ENCODE data around the gene PARP11. TPM values are rescaled to one million over a fixed set of nuclear protein-coding genes. Genes with fewer than 3 reads are reported as not detected.

PARP11 gene
- total and polyA plus RNA-seq, 2 donors (not counting 3 experiments of a cell fraction or from before 2014, with no cell fraction given): 3.0 to 4.9 TPM

GRCh38 chr12:3761116-3761735 lies 112.0 kb downstream of the PARP11 start:
- TF ChIP-seq POLR2AphosphoS5 (IDR thresholded peaks at IDR 0.05; ENCODE audit: insufficient read depth, low read depth, low read length) (no peak), FOS (IDR thresholded peaks at IDR 0.05; ENCODE audit: borderline replicate concordance, insufficient read depth, low read length) (no peak), EZH2 (IDR thresholded peaks at IDR 0.05; ENCODE audit: borderline replicate concordance, low read depth, low read length, severe bottlenecking) (no peak), POLR2A (IDR thresholded peaks at IDR 0.05; ENCODE audit: low read depth, low read length) (no peak), JUN (IDR thresholded peaks at IDR 0.05; ENCODE audit: borderline replicate concordance, insufficient read depth, insufficient read length, low read depth) (no peak), MYC (IDR thresholded peaks at IDR 0.05; ENCODE audit: low read depth, low read length) (no peak), GATA2 (IDR thresholded peaks at IDR 0.05; ENCODE audit: insufficient read depth, insufficient read length, low read depth, low read length) (no peak), CTCF (IDR thresholded peaks at IDR 0.05; ENCODE audit: extremely low read depth in 1 of 2, insufficient read depth in 1 of 2, low read depth in 1 of 2, low read length in 2 of 2) (no peak)
- TF ChIP-seq, protein P1, sequence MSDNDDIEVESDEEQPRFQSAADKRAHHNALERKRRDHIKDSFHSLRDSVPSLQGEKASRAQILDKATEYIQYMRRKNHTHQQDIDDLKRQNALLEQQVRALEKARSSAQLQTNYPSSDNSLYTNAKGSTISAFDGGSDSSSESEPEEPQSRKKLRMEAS (IDR thresholded peaks at IDR 0.05; ENCODE audit: insufficient read depth, insufficient read length): no peak
- Histone ChIP-seq H3K27ac (ENCODE audit: insufficient read depth, low read depth, low read length) (no peak overlapping the region), H3K36me3 (ENCODE audit: control insufficient read depth in 2 of 2, extremely low read depth in 1 of 2, insufficient read depth in 2 of 2, low read length in 2 of 2) (no peaks in the 10 kb centered on the region), H3K9me3 (replicated peaks; ENCODE audit: control insufficient read depth, insufficient read depth, low read length) (no peaks in the 10 kb centered on the region), H3K4me1 (ENCODE audit: control insufficient read depth, extremely low read depth, insufficient read depth, low read length) (no peaks in the 10 kb centered on the region), H3K27me3 (ENCODE audit: control insufficient read depth in 2 of 2, insufficient read depth in 2 of 2, low read length in 2 of 2) (peaks cover 4 to 5% of the 10 kb centered on the region in 2 experiments), H3K4me2 (ENCODE audit: insufficient read depth, low read length) (no peak overlapping the region), H3K79me2 (ENCODE audit: control insufficient read depth, insufficient read depth, low read length) (no peaks in the 10 kb centered on the region), H3K9ac (replicated peaks; ENCODE audit: extremely low read depth, insufficient read depth, low read length) (no peak overlapping the region), H3K4me3 (replicated peaks in 1 of 3; ENCODE audit: insufficient read depth in 1 of 3, low read depth in 1 of 3, low read length in 3 of 3) (no peak overlapping the region), H4K20me1 (replicated peaks; ENCODE audit: control insufficient read depth, extremely low read depth, insufficient read depth, low read length) (no peaks in the 10 kb centered on the region), H3K9me1 (replicated peaks; ENCODE audit: control insufficient read depth, extremely low read depth, insufficient read depth, low read length) (no peaks in the 10 kb centered on the region), H2AFZ (ENCODE audit: low read depth, low read length) (no peak overlapping the region)
- POLR2A ChIA-PET: no interaction called here
- no peak for FAIRE-seq
- intact Hi-C loops (cut with micrococcal nuclease) (no loop called here), dilution Hi-C loops (cut with MboI; ENCODE audit: extremely low pct_ligation_motif_present, low sequenced_read_pairs) (no loop called here)
- CTCF ChIA-PET: interaction anchor here (0.6 to 1.2 kb wide), 4 partner anchors 8 to 514 kb away, joined by 3 to 4 read pairs (median 3); partner anchors contain the start of gene CRACR2A
- no peak for DNase-seq (ENCODE audit: low read depth, low spot score)
- BruUV-seq (replicated peaks): no TSS peak

Data from endothelial cell of umbilical vein (primary cell).